ENCODE measurements around the gene TTC39C. TPM values are rescaled to one million over a fixed set of nuclear protein-coding genes. Genes with fewer than 3 reads are reported as not detected.

TTC39C gene
- polyA plus RNA-seq, 12 donors, result 2.5 to 17.0 (median 3.9) TPM; not detected in 2

- DNase-seq, result no peak
These were observed 23.8 kb upstream of the TTC39C start for GRCh38 chr18:23990474-23991410.

DNA sequence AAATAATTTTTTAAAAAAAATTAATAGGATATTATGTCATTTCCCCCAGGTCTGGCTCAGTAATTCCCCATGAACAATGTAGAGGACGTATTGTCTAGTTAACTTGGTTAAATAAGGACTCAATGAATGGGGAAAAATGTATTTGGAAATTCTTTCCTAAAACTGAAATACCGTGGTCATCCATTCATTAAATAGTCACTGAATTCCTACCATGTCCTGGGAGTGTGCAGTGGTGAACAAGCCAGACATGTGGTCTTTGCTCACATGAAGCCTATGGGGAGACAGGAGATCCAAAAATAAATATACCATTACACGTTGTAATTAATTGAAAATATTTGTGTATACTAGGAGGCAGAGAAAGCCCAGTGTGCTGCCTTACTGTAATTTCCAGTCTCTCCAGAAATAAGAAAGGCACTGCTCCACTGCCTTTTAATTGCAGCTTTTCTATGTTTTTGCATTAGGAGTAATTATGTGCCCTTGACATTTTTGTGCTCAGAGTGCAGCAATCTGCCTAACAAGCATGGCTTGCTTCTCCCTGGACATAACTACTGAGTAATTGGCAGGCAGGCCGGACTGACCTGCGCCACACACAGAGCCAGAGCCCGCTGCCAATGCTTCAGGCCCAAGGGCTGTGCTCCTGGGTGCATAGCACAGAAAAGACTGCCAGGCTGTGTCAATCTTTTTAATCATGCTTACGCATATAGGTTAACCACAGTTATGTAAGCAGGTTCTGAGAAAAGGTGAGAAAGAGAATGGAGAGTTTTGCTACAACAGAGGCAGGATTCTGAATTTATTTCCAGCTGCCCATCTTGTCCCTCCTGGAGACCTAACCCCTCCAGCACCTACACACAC lies 22.2 kb upstream of the TTC39C start:
- no peak for DNase-seq

DNA sequence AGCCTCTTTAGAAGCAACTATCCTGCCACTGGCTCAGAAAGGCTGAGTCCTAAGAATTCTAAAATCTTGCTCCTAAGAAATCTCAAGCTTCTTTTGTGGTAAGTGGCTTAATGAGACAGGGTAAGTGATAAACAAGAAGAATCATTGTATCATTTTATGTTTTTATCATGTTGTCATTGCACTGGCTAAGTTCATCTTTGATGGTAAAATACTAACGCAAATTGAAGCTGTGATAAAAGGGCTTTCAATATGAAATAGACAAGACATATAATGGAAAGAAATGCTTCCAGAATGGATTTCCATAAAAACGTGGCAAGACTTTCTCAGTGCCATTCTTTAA lies 21.6 kb upstream of the TTC39C start:
- no peak for DNase-seq

DNA sequence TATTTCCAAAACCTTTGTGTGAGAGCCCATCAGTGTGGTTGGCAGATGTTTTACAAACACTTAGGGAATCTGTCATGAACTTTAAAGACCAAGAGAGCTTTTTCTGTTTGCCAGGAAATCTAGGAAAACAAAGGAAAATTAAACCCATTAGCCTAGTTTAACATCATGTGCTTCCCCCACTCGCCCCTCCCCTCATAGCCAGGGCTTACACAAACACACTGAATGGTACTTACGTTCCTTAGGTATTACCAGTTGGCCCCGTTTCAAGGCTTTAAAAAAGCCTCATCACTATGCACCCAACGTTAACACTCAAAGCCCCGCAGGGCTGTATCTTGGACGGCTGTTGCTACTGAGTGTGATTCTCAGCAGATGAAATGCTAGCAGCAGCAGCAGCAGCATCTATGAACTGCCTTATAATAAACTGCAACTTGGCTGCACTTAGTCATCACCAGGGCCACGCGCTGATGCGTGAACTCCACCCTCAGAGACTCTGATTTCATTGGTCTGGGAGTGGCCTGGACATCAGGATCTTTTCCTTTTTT lies 20.1 kb upstream of the TTC39C start:
- DNase-seq, result no peak

- DNase-seq, result no peak
These were observed 19.4 kb upstream of the TTC39C start for GRCh38 chr18:23995180-23995579.

GRCh38 chr18:23998018-23998417 lies 16.5 kb upstream of the TTC39C start:
- DNase-seq, result no peak

DNA sequence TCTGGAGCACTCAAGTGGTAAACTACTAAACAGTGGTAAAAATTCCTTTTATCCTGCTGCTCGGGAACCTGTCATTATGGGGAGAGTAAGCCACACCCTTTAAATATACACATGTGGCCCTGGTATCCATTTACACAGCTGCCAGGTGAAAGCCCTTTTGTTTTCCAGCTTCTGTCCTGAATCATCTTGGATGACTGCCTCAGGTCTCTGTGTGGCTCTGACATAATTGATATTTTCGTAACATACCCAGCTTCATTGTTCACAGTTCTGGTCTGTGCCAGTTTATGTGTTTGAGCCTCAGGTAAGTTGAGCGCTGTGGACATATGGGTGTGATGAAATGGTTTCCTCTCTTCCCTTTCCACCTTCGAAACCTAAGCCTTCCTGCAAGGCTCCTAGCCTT lies 15.7 kb upstream of the TTC39C start:
- no peak for DNase-seq

DNA sequence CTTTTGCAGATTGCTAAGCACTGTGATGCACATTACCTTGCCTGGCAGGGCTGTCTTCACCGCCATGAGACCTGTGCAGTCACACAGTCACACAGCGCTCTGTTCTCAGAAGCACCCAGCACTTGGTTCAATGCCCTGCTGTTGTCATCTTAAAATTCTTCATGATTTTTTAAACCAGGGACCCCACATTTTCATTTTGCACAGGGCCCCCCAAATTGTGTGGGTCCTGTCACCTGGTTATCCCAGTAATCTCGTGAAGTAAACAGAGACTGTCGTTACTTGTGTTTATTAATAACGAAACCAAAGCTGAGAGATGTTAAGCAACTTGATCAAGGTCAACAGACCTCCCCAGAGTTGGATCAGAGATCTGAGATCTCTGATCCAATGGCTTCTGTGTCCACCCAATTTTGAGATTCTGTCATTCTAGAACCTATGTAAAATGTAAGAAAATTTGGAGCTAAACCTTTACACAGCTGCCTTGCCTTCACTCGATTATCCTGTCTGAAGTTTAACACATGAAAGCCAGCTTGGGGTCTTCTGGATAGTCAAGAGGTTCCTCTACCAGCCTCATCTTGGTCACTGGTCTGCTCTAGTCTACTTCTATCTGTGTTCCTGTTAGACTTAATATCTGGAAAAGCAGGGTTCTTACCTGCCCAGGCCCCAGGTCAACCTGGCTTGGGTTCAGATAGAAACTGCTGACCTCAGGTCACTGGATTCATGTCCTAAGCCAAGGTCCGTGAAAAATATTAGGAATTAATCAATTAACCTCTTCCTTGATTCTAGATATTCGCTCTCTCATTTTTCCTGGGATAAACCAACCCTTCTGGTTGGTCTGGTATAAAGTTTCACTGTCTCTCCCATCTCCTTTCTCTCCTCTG lies 13.7 kb upstream of the TTC39C start:
- no peak for DNase-seq

GRCh38 chr18:24002479-24002878 lies 12.1 kb upstream of the TTC39C start:
- no peak for DNase-seq

DNA sequence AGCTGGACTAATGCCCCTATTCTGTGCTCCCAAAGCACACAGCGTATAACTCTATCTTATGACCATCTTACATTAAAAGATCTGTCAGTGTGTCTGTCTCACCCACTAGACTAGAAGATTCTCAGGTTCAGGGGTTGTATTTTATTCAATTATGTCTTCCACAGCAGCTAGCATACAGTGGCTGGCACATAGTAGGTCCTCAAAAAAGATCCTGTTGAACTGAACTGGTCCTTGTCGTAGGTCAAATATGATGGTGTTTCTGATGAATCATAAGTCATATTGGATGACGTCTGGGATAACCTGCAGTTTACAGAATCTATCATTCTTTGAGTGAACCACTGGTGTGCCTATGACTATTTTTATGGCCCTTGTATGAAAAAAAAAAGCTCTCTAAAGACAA lies 11.3 kb upstream of the TTC39C start:
- DNase-seq, result no peak

DNA sequence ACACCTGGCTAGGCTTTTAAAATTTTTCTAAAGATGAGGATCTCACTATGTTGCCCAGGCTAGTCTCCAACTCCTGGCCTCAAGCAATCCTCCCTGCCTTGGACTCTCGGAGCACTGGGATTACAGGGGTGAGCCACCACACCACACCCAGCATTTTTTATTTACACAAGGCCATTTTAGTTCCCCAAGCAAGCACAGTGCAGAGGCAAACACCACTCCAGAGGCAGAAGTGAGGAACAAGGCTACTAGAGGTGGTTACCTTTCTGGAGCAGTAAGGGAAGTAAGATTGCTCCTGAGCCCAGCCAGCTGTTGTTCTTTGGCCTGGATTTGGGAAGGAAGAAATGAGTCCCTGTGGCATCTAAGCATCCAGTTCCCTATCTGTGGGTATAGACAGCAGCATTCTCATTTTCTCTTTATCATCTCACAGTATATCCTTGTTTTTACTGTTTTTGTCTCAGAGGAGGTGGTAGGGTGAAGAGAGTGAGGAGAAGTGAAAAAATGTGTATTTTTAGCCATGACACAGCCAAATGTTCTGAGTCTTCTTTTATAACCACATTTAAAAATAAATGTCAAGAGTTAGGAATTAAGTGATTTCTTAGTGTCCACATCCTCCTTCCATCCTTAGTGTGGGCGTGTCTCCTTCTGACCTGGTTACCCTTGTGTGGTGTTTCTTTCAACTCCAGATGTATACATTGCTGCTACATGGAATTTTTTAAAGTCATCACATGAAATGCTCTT lies 10.5 kb upstream of the TTC39C start:
- DNase-seq, result no peak

DNA sequence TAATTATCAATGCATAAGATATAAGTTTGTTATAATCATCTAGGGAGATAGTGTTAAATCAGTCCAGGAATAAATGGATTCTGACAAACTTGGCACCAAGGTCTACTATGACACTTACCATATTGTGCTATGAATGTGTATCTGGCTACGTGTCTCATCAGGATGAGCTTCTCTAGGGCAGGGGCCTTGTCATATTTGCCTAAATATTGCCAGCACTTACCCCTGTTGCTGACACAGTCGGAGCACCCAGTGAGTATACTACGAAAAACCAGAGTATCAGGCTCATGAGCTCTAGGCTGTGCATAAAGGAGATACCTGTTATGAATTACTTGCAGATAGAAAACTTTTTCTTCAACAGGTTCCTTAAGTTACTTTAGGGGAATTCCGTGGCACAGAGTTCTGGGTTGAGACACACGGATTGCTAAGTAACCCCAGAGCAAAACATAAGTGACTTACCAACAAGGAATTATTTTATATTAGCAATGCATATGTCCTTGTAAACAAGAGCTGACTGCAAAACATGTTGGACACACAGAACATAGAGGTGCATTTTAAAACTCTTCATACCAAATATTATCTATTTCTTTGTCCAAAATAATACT lies 7.7 kb upstream of the TTC39C start:
- no peak for DNase-seq

DNA sequence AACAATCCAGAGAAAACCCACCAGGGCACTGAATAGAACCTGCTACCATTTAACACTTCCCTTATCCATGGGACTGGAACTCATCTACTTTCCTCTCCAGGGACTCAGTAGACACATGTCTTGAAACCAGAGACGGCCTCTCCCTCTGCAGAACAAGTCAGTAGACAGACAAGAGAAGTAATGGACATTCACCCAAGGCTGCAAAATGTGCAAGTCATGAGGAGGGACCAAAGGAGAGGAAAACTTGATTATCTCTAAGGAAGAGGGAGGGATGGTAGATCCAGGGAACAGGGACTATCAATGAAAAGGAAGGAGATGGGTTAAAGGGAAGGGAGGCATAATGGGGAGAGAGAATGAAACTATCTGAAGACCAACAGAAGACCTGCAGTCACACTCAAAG lies 5.3 kb upstream of the TTC39C start:
- no peak for DNase-seq

DNA sequence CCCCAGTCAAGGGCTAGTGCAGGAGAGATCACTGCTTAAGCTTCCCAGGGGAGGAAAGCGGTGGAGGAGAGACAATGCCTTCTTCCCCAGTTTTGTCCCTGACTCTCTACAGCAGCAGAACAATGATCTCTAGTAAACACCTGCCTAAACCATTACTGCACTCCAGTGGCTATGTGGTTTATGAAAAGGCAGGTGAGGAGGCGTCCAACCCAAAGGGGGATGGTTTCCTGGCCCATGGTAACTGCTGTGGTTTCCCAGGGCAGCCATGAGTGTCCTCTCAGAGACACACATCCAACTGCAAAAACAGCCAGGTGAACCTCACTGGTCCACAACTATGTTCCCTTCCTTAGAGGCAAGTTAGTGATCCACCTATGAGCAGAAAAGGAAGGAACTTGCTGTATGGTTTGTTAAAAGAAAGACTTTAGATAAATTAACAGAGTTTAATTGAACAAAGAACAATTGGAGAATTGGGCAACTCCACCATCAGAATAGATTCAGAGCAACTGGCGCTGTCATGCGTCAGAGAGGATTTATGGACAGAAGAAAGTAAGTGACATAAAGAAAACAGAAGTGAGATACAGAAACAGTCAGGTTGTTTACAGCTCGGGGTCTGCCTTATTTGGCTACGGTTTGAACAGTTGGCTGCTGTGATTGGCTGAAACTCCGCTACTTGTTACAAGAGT lies 4.8 kb upstream of the TTC39C start:
- DNase-seq, result no peak

DNA sequence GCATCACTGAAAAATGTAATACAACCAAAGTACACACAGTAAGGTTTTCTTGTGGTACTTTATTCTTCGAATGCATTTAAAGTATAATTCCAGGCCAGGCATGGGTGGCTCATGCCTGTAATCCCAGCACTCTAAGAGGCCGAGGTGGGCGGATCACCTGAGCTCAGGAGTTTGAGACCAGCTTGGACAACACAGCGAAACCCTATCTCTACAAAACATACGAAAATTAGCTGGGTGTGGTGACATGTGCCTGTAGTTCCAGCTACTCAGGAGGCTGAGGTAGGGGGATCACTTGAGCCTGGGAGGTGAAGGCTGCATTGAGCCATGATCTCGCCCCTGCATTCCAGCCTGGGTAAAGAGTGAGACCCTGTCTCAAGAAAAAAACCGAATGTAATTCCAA lies 3.9 kb upstream of the TTC39C start:
- no peak for DNase-seq

GRCh38 chr18:24011123-24011917 lies 3.2 kb upstream of the TTC39C start:
- DNase-seq, result no peak

DNA sequence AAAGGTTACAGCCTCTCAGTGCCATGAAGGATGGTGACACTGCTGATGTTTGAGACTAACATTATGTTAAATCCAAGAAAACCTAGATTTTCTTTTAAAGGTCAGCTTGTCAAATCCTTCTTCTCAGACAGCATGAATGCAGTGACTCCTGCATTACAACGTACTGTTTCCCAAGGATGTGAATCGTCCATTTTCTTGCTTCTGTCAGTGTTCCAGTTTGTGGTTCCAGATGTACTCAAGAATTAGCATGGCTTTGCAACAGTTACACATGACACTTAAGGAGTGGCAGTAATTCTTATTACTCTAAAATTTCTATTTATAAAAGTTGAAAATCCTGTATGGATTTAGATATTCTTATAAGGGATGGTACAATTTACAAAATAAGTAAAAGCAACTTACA lies 1.5 kb upstream of the TTC39C start:
- no peak for DNase-seq

GRCh38 chr18:24014986-24015638 lies 558 bp downstream of the TTC39C start:
- DNase-seq, result peak; percentile 42
